ENCODE results near the gene C3orf33. TPM values are rescaled to one million over a fixed set of nuclear protein-coding genes. Genes with fewer than 3 reads are reported as not detected.

Gene C3orf33
- total and polyA plus RNA-seq, 2 of the 8 experiments (the other 6 are each of a cell fraction or from before 2014, with no cell fraction given) = 3.4 to 4.5 TPM

DNA sequence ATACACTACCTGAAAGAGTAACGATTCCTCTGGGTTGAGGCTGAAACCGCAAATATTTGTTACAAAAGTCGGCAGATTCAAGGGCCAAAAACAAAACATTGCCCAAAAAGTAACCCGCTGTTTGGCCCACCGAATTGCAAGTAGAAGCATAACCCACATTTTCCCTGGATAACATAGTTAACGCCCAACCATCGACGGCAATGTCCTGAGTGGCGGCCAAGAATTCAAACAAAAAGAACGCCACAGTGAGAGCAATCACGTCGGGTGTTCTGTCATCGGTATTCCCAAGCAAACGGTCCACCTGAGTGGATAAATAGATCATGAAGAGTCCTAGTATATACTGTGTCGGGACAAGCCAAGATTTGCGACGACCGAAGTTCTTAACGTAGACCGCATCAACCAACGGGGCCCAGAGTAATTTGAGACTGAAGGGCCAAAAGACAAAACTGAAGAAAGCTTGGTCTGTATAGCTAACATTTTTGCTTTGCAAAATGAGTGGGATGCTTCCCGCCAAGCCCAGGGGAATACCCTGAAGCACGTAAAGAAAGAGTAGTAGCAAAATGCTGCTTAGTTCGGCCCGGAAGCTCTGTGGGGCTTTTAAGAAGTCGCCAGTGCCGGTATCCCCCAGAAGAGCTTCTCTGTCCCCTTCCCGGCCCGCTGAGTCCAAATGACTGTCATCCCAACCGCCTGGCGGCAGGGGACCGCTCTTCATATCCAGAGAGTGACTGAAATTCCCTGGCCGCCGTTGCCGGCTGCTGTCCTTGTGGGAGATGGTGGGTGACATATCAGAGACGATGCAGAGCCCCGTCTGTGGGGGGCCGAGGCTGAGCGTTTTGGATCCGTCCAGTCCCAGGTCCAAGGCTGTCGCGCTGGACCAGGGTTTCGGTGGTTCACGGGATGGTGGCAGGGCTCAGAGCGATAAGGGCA, 47.4 kb upstream of the C3orf33 start:
- H3K36me3 ChIP-seq (ENCODE audit: control insufficient read depth in 2 of 4, insufficient read depth in 4 of 4, low read length in 3 of 4) = no peaks in the 10 kb centered on the region
- no peak overlapping the region for H3K4ac ChIP-seq (replicated peaks; ENCODE audit: insufficient read length, low read depth, low read length)
- H4K20me1 ChIP-seq (replicated peaks in 1 of 2; ENCODE audit: control insufficient read depth in 1 of 2, insufficient read depth in 2 of 2, low read length in 2 of 2) = peaks cover 0 to 3% of the 10 kb centered on the region in 2 experiments
- no peak overlapping the region for H2BK120ac ChIP-seq (replicated peaks; ENCODE audit: low read depth, low read length)
- peaks cover 0 to 9% (median 3%) of the 10 kb centered on the region in 4 experiments; a peak in 4 of 7 replicates for H3K4me1 ChIP-seq (replicated peaks in 1 of 4; ENCODE audit: control insufficient read depth in 3 of 4, insufficient read depth in 4 of 4, low read length in 3 of 4)
- no peak overlapping the region for H2AK5ac ChIP-seq (ENCODE audit: low read depth, low read length)
- peak overlapping the region; percentile 66; the same call in 1 of the 2 replicates for H3K27ac ChIP-seq (ENCODE audit: low read depth, low read length)
- no peaks in the 10 kb centered on the region for H3K9me3 ChIP-seq (ENCODE audit: insufficient read depth in 2 of 2, low read depth in 1 of 2, low read length in 1 of 2)
- no peak overlapping the region for H3K56ac ChIP-seq (replicated peaks; ENCODE audit: insufficient read length, low read depth, low read length)
- H3K23me2 ChIP-seq (ENCODE audit: low read depth, low read length) = peaks cover 11% of the 10 kb centered on the region
- peak overlapping the region; percentile 87 to 90 for H3K4me2 ChIP-seq (ENCODE audit: insufficient read depth in 1 of 2, low read depth in 2 of 2, low read length in 2 of 2)
- H3K4me3 ChIP-seq (ENCODE audit: extremely low read depth in 1 of 4, insufficient read depth in 2 of 4, low read depth in 3 of 4, low read length in 4 of 4) = peak overlapping the region; percentile 85 to 96 (median 88)
- peak overlapping the region; percentile 64; the same call in 1 of the 2 replicates for H2BK5ac ChIP-seq (ENCODE audit: low read depth, low read length)
- peaks cover 4% of the 10 kb centered on the region for H3K79me1 ChIP-seq (ENCODE audit: low read depth, low read length)
- ChIA-PET POLR2A (ENCODE audit: partially characterized antibody) (interaction anchor here (0.7 to 2.4 kb wide), 10 partner anchors 10 to 105 kb away, joined by 3 to 15 read pairs (median 4); partner anchors contain the start of genes C3orf33 and GMPS), CTCF (ENCODE audit: partially characterized antibody) (interaction anchor here (0.6 to 2.9 kb wide), 12 partner anchors 14 to 667 kb away, joined by 3 to 10 read pairs (median 4); partner anchors contain the start of genes C3orf33 and GMPS)
- H3K23ac ChIP-seq (ENCODE audit: insufficient read length) = no peak overlapping the region
- H2BK12ac ChIP-seq (ENCODE audit: low read depth, low read length) = no peak overlapping the region
- H3K27me3 ChIP-seq (replicated peaks in 1 of 4; ENCODE audit: control insufficient read depth in 3 of 4, extremely low read depth in 1 of 4, insufficient read depth in 3 of 4, low read length in 3 of 4) = no peaks in the 10 kb centered on the region
- DNase-seq (ENCODE audit: low read depth in 1 of 2, low spot score in 2 of 2) (no peak), FAIRE-seq (no peak)
- peaks cover 7 to 32% of the 10 kb centered on the region in 2 experiments for H3K79me2 ChIP-seq (ENCODE audit: control insufficient read depth in 1 of 2, insufficient read depth in 2 of 2, low read length in 2 of 2)
- H4K5ac ChIP-seq (ENCODE audit: insufficient read length, low read depth, low read length) = no peak overlapping the region
- no peak overlapping the region for H3K18ac ChIP-seq (ENCODE audit: extremely low read depth, low read length)
- no peak overlapping the region for H4K91ac ChIP-seq (replicated peaks; ENCODE audit: insufficient read length, low read length)
- TF ChIP-seq KDM4A (IDR thresholded peaks at IDR 0.05; ENCODE audit: low read depth, low read length, severe bottlenecking) (peak; percentile 52), TBP (IDR thresholded peaks at IDR 0.05; ENCODE audit: low read depth, low read length) (no peak)
- 3% methylated on average over 45 of the region's 45 CpGs; no CpG with 5 or more reads in 1 of the 2 experiments for WGBS, 2 experiments (ENCODE audit: extremely low coverage in 1 of 2, insufficient coverage in 1 of 2, insufficient read length in 1 of 2, insufficient replicate concordance in 2 of 2, low coverage in 1 of 2, low lambda C conversion rate in 2 of 2, missing lambda C conversion rate in 1 of 2)
- no peak overlapping the region for H4K8ac ChIP-seq (ENCODE audit: extremely low read depth, insufficient read depth, low read length)
- H2AFZ ChIP-seq (ENCODE audit: low read length) = 0 out of 2 replicates have a peak overlapping the region, but pooled peaks have one; percentile 17
- H2BK20ac ChIP-seq (ENCODE audit: low read length) = no peak overlapping the region
- H2BK15ac ChIP-seq (ENCODE audit: low read length) = no peak overlapping the region
- no peak overlapping the region for H3K14ac ChIP-seq (ENCODE audit: insufficient read length)
- peak overlapping the region; percentile 63 to 82 (median 76) for H3K9ac ChIP-seq (replicated peaks in 1 of 4; ENCODE audit: extremely low read depth in 1 of 4, low read depth in 3 of 4, low read length in 3 of 4)

Data from H1 (cell line).